NCI-H1436 (cell line): Measurements from ENCODE around the gene HMHB1.
"Not testable (repeated sequence)": the region's sequence is repeated elsewhere in the genome, so short reads cannot be mapped to it uniquely, and the experiment has no call there.

ENCODE experiments used
- DNase-seq: peaks from one replicate; lab custom pipeline; 2025; lab: John Stamatoyannopoulos, UW

Gene HMHB1

DNA sequence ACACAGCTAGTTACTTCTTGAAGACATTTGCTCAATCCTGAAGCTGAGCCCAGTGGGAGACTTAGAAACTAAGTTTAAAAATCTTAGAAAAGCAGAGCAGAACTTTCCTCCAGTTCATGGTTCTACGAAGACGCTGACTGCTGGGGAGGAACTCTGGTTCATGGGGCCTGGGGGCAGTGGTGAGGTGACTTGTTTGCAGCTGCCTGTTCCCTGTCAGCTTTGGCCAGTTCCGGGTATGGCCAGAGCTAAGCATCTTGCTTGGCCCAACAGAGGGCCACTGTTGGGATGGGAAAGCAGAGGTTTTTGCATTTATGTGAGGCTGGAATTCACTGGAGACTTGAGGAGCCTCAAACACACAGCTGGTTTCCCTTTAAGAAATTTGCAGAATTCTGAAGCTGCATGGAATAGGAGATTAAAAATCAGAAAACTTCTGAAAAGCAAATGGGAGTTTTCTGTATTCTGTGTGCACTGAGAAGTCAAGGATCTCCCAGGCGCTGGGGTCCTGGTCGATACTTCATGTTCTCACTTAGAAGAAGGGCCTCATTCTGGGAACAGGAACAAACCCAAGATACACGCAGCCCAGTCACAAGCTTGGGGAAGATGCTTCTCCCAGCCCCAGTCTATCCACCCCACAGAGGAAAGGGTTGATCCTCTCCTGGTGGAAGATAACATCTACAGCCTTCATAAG lies 10.6 kb upstream of the HMHB1 start:
- DNase-seq, result no peak

DNA sequence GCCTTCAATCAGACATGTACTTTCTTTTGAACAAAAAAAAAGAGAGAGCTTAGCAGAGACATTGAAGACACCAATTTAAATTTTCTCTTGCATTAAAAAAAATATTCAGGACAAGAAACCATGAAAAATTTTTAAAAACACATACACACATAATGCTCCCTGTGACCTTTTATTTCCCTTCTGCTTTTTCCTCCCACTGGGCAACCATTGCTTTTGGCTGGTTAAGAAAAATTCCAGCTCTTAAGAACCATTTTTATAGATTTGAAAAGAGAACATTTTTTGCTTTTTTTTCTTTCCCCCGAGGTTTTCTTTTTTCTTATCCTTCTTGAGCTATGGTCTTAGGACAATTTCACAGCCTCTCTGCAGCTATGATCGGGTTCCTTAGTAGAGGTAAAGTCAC lies 6.1 kb upstream of the HMHB1 start:
- DNase-seq, result no peak

DNA sequence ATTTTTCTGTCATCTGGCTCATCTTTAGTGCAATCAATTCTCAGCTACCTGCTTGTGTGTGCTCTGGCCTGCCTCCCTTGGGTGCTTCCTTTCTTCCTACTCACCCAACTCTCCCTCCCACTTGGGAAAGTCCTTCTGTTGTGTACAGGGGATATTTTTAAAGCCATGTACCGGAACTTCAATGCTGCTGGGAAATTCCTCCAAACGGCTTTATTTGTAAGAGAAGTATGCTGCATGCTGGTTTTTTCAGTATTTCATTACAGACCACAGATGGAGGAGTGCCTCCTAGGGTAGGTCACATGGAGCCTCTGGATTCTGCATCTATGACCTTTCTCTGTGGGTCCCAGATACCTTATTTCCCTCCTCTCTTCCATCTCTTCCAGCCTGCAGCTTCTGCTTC lies 5.4 kb upstream of the HMHB1 start:
- no peak for DNase-seq

DNA sequence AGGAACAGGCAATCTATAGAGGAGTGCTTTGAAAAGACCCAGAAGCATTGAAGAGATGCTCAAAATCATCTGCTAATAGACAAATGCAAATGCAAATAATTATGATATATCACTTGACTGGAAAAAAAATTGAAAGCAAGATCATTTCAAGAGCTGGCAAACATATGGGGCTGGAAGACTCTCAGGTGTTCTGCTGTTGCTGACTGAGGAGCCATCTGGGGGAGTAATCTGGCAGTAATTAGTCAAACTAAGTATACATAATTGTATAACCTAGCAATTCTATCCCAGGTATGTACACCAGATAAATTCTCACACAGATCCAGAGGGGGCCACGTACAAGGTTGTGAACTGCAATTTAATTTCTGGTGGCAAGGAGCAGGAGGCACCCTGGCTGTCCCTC lies 4.6 kb upstream of the HMHB1 start:
- DNase-seq, result no peak

DNA sequence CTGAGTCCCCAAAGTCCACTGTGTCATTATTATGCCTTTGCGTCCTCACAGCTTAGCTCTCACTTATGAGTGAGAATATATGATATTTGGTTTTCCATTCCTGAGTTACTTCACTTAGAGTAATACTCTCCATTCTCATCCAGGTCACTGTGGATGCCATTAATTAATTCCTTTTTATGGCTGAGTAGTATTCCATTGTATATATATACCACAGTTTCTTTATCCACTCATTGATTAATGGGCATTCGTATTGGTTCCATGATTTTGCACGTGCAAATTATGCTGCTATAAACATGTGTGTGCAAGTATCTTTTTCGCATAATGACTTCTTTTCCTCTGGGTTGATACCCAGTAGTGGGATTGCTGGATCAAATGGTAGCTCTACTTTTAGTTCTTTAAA lies 4.4 kb downstream of the HMHB1 start:
- DNase-seq, result not testable (repeated sequence)

DNA sequence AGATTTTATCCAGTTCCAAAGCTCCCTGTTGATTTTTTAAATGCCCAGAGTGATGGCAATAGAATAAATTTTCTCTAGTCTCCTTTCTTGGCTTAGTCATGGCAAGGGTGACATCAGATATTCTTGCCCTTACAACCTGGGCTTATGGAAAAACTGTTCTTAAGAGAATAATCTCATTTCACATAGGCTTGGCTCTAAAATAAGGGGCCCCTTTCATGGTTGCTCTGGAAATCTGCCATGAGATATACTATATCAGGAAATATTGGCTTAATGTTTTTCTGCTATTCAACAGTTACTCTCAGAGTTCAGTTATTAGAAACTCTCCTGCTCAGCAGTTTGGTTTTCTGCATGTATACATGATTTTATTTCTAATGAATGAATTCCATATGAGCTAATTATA lies 7.8 kb downstream of the HMHB1 start:
- DNase-seq, result no peak

DNA sequence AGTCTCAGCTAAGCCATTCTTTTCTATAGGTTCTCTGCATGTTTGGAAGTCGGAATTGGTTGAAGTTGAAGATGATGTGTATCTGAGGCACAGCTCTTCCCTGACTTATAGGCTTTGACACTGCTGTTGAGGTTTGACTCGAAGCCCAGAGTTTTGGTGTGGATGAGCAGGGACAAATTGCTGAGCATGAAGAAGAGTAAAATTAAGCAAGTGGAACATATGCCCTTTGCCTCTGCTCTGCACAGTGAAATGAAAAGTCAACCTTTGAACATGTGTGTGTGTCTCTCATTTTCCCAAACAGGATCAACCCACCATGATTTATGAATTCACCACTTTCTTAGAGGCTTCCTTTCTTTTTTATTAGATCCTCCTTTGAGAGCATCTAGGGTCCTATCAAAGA lies 8.5 kb downstream of the HMHB1 start:
- DNase-seq, result no peak

DNA sequence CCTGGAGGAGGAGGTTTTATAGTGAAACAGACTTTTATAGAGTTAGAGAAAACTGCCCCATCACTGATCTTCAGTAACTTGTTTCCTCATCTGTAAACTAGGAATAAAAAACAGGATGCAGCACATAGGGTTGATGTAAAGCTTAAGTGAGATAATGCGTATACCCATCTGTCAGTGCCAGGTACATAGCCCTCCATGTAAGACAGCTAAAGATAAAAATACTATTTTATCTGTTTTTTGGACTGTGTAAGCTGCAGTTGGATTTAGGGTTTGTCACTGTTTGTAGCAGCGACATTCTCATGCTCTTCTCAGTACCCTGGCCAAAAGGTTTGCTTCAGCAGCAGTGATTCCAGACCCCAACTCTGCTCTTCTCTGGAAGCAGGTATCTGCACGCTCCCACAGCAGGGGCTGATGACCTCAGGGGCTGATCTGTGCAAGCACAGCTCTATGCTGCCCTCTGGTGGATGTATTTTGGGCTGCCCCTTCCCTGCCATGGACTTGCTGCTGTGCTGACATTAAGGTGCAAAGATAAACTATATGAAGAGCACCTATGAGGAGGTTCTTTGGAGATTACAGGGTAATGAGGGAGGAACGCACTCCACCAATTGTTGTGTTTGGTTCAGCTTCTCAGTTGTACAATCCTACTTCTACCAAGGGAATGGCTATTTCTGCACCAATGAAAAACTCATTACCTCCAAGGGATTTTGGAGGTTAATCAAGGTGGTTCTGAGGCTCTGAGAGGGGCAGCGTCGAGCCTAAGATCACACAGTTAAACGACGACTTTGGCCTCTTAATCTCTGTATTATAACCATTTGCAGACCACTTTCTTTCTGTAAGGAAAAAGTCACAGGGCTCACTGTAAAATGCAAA lies 13.1 kb downstream of the HMHB1 start:
- DNase-seq, result peak; percentile 67

DNA sequence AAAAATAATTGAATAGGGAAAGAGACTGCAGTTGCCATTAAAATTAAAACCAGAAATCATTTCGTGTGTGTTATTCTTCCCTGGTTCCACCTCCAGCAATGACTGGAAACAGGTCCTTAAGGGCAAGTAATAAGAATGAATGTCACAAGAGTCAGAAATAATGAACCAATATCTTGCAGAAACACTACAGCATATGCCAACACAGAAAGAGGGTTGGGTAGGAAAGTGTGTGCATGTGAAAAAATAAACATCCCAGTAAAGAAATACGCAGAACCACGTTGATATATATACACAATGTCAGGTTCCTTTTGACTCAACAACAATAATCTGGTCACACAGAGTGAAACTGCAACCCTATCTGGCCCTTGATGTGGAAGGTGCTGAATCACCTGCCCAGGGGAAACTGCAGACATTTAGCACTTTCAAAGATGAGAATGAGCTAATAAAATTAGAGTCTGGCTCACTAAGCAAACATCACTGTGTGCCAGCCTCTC lies 15.0 kb downstream of the HMHB1 start:
- peak; percentile 11 for DNase-seq

DNA sequence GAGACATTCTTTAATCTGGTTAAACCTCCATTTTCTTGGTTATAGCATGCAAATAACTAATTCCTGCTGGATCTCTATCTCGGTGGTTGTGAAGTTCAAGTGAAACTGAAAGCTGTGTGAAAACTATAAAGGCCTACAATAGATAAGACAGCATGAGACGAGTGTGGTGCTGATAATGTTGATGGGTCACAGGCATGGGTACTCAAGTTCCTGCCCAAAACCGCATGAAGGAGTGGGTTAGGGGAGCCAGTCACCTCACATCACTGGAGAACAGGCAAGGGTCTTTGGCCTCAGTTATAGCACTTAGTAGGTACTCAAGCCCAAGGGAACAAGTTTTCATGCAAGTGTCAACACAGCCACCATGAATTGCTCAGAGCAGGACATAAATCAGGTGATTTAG lies 16.7 kb downstream of the HMHB1 start:
- DNase-seq, result no peak

DNA sequence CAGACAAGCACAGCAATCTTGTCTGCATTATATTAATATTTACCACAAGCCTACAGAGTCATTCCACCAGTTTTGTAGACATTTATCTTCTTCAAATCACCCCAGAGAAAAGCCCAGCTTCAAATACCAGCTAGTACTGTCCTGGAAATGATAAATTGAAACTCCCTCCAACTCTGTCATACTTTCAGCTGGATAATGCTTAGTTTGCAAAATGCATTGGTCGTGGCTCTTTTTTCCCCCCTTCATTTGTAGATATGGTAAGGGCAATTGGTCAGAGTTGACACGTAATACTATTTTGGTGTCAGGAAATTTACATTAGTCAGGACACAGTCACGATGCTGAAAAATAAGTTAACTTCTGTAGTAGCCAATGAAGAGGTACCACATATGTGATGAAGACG lies 21.2 kb downstream of the HMHB1 start:
- DNase-seq, result no peak

DNA sequence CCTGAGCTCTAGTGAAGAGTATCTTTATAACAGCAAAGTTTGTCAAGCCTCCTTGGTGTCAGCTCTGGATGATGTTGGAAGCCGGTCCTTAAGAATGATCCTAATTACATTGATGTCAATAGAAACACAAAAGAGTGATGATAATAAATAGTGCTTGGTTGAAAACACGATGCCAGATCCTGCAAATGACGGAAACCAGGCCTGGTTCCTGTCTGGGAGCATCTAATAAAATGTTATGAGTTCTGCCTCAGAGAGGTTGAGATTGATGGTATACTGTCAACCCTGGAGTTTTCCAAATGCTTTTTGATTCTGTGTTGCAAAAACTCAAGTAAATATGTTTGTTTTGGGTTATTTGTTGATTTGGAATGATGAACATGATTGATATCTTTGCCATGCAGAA lies 23.3 kb downstream of the HMHB1 start:
- no peak for DNase-seq

DNA sequence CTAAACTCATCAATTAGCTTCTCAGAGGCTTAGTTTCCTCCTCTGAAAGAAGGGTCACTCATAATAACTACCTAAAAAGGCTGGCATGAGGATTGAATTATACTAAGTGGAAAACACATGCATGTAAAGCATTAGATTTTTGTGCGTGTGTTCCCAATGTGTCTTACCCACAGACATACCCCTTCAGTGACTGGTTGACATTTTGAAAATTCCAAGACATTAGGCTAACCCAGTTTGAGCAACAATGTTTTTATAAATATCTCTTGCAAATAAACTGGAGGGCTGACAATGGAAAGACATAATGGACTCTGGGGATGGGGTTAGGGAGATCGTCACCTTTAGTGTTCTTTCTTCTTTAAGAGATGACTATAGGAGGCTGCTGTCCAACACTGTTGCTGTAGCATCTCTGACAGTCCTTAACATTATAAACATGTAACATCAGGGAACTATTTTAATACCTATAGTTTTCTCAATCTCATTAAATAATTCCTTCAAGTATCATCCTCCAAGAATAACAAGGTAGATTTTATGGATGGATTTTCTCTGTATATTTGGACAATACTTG lies 24.3 kb downstream of the HMHB1 start:
- no peak for DNase-seq

DNA sequence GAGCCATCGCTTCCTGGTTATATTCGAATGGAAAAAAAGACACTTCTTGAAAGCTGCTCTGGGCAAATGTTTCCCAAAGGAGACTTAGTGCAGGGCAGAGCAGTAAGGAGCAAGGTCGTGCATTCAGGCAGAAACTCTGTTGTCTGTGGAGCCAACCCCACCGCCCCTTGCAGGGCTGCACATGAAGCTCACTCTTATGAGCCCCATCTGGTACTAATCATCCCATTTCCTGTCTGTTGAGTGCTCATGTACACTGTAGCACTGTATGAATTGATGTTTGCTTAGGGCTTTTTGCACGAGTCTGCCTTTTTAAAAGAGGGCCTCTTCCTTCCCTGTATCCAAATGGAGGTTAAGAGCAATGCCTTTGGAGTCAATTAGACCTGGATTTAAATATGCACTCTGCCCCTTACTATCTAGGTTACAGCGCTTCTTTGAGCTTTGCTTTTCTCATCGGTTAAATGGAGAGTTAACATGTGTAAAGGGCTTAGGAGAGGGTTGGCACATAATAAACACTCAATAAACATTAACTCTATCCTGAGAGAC lies 25.4 kb downstream of the HMHB1 start:
- DNase-seq, result peak; percentile 80

DNA sequence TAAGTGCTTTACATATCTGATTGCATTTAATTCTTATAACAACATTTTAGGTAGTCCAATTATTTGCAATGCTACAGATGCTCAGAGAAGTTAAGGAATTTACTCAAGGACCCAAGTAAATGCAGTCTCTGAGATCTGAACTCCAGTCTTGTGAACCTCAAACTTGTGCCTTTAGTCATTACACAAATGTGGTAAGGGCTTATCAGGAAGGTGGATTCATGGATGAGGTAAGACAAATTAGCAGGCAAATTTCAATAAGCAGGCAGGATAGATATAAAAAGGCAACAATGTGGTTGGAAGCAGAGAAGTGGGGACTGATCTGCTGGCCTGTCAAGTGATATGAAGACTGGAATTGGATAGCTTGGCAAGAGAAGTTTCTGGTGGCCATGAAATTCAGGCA lies 29.5 kb downstream of the HMHB1 start:
- no peak for DNase-seq

DNA sequence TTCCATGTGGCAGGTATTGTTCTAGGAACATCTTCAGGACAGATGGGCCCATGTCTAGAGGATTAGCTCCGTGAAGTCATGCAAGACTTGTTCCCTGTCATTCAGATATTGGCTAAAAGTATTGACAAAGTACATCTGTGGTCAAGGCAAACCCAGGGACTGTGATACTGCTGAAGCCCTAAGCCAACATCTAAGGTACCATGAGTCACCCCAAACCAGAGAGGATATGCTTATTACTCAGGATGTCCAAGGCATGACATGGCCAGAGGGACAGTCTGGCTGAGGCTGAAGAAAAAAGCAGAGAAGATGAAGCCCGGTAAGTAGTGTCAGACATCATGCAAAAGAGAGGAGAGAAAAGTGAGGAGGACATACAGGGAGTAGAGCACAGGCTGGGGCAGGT lies 31.0 kb downstream of the HMHB1 start:
- DNase-seq, result no peak

DNA sequence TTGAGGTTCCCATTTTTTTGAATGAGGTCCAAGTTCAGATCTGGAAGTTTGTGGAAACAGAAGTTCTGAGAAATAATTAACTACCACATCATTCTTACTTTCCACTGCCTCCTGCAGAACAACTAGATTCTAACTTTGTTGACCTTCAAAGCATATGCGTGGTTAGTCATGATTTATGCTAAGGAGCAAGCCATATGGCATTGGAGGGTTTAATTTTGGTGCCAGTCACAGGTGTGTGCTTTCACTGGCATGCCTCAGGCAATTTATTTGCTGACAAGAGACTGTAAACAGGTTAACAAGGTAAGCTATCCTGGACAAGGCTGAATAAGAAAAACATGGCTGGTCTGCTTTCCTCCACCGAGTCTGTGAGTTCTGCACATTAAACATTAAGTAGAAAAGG lies 31.5 kb downstream of the HMHB1 start:
- no peak for DNase-seq

DNA sequence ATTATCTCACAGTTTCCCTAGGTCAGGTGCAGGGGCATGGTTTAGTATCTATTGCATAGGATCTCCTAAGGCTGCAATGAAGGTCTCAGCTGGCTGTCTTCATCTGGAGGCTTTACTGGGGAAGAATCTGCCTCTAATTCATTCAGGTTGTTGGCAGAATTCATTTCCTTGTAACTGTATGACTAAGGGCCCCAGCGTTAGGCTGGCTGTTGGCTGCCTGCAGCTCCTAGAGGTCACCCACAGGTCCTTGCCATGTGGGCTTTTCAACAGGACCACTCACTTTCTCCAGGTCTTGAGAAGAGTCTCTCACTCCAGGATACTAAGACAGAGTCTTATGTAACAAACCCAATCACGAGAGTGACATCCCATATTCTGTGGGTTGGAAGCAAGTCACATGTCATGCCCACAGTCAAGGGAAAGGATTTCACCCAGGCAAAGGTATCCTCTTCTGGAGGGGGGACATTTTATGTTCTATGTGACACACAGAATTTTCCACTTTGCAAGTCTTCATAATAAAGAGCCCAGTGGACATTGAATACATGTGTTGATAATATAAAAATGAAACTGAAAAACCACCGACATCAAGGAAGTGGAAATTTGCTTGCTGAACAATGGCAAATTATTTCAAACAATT lies 38.2 kb downstream of the HMHB1 start:
- no peak for DNase-seq

DNA sequence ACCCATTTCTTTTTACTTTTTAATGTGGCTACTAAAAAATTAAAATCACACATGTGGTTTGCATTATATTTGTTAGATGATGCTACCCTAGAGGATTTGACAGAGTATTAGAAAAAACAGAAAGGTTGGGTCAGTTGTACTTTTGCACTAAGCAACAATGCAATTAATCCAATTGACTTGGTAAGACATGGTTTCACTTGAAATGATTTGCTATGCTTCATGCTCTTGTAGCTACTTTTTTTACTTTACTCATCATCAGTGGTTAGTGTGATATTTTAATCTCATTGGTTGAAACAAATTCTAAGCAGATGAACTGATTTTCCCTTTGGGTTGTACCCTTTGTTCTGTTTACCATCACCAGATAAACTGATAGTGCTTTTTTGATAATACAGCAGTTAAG lies 39.4 kb downstream of the HMHB1 start:
- DNase-seq, result no peak

DNA sequence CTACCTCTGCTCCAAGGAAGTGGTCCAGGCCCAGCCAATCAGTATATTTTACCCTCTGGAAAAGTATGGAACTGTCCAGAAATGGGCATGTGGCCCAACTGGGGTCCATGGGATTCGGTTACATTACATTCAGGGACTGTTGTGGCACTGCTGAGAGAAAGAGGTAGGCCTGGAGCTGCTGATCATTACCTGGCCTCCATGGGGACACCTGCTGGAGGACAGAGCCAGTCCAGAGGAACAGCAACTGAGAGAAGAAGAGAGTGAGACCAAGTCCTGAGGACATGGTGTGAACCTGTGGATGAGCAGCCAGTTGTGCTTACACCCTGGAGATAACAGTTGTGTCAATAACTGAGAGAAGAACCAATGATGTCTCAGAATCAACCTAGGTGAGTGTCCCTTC lies 48.2 kb downstream of the HMHB1 start:
- DNase-seq, result no peak

DNA sequence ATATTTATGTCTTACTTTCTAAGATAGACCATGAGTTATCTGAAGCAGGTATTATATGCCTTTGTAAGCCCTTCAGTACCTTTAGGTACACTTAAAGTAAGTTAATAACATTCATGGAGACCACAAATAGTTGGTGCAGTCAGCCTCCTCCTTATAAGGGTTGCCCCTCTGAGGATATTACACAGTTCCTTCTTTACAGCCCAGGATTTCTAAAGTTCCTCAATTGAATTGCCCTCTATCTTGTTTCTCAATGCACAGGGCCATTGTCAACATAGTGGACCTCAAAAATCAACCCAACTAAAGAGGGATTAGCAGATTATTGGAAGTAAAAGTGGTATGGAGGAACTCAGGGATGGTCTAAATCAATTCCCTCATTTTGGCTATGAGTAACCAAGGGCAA lies 50.3 kb downstream of the HMHB1 start:
- DNase-seq, result no peak

DNA sequence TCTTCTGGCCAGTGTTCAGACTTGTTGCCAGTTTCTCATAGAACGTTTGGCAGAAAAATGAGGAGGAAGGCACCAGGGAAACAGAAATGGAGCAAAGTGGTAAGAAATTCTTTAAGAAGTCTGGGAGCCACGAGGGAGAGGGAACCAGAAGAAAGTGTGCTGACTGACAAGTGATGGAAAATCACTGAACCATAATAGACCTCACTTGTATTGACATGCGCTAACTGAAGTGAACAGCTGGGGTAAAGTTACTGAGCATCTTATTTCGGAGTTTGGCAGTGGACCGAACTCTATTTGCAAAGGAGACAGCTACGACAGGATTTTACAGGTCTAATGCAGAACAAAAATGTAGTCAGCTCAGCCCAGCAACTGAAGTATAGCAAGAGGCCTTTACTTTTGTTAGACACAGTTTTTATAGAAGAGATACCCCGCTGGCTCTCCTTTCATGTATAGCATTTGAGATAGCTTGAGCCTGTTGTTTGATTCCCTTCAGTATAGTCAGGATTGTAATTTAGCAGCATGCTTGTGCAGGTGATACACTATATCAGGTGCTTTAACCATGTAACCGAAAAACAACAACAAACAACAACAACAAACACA lies 53.6 kb downstream of the HMHB1 start:
- no peak for DNase-seq
